Vagina (tissue), 2 donors: ENCODE data around the gene ELP5. TPM values are rescaled to one million over a fixed set of nuclear protein-coding genes. Genes with fewer than 3 reads are reported as not detected.

ENCODE experiments used
- DNase-seq, 2 donors: peaks; one replicate each; pipeline ENCODE4 v3.0.0-alpha.2; 2017; ENCODE audit errors: extremely low spot score in 2 of 2
- H3K27ac ChIP-seq: fragments of 200-600 bp; sonication (generic); one replicate; pipeline ENCODE4 v1.5.1; 2019
- H3K27me3 ChIP-seq: fragments of 200-600 bp; sonication (generic); one replicate; pipeline ENCODE4 v1.5.1; 2019
- H3K36me3 ChIP-seq, 2 donors: fragments of 200-600 bp; sonication (generic); one replicate each; pipeline ENCODE4 v1.5.1; 2017 to 2019
- H3K4me1 ChIP-seq: fragments of 200-600 bp; sonication (generic); one replicate; pipeline ENCODE4 v1.5.1; 2019
- H3K4me3 ChIP-seq, 2 donors: fragments of 200-600 bp; sonication (generic); 1 replicate in 1 of 2; 2 replicates in 1 of 2; pipeline ENCODE4 v1.5.1; 2016 to 2019
- H3K9me3 ChIP-seq: fragments of 200-600 bp; sonication (generic); one replicate; pipeline ENCODE4 v1.5.1; 2019
- POLR2A ChIP-seq, 2 donors: fragments of 450-650 bp; IDR thresholded peaks; one replicate each; pipeline ENCODE4 v1.6.1; 2017; ENCODE audit warnings: antibody characterized with exemption in 2 of 2, mild to moderate bottlenecking in 2 of 2, moderate library complexity in 2 of 2
- POLR2AphosphoS5 ChIP-seq, 2 donors: sonication (generic); formaldehyde crosslinking; IDR thresholded peaks; one replicate each; pipeline ENCODE4 v1.9.0; 2017; ENCODE audit warnings: antibody characterized with exemption in 2 of 2, mild to moderate bottlenecking in 2 of 2, low read depth in 1 of 2; ENCODE audit not compliant: insufficient read depth in 1 of 2
- intact Hi-C: fragments of 100-400 bp; cut with DNase I; formaldehyde crosslinking; loops from one replicate; pipeline ENCODE4 v1.15.1; 2023
- total RNA-seq: library from RNA; depleted of rRNA; stranded (reverse); fragments of >200 nt; gene quantifications from one replicate; pipeline ENCODE4 v1.2.3, GENCODE V29; 2016
- TF ChIP-seq, protein P1 (sequence below), 3 experiments: fragments of 450-650 bp in 2 of 3; fragments of 200-600 bp in 1 of 3; sonication (generic) in 1 of 3; IDR thresholded peaks; one replicate each; pipeline ENCODE4 v1.5.1; 2017 to 2019; ENCODE audit warnings: antibody characterized with exemption in 3 of 3, mild to moderate bottlenecking in 2 of 3, moderate library complexity in 2 of 3

ELP5 gene
- total RNA-seq, 1 donor from 2014 or later = 30.9 TPM

GRCh38 chr17:7229504-7229903 is 22.5 kb upstream of the ELP5 start:
- no peak for TF ChIP-seq POLR2A (IDR thresholded peaks at IDR 0.05)
- TF ChIP-seq, protein P1, sequence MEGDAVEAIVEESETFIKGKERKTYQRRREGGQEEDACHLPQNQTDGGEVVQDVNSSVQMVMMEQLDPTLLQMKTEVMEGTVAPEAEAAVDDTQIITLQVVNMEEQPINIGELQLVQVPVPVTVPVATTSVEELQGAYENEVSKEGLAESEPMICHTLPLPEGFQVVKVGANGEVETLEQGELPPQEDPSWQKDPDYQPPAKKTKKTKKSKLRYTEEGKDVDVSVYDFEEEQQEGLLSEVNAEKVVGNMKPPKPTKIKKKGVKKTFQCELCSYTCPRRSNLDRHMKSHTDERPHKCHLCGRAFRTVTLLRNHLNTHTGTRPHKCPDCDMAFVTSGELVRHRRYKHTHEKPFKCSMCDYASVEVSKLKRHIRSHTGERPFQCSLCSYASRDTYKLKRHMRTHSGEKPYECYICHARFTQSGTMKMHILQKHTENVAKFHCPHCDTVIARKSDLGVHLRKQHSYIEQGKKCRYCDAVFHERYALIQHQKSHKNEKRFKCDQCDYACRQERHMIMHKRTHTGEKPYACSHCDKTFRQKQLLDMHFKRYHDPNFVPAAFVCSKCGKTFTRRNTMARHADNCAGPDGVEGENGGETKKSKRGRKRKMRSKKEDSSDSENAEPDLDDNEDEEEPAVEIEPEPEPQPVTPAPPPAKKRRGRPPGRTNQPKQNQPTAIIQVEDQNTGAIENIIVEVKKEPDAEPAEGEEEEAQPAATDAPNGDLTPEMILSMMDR (IDR thresholded peaks at IDR 0.05) = no peak
- TF ChIP-seq POLR2AphosphoS5 (IDR thresholded peaks at IDR 0.05; ENCODE audit: insufficient read depth in 1 of 2, low read depth in 1 of 2) = no peak
- peaks cover 0 to 53% of the 10 kb centered on the region in 2 donors for H3K36me3 ChIP-seq
- H3K9me3 ChIP-seq = no peaks in the 10 kb centered on the region
- no peak overlapping the region for H3K4me3 ChIP-seq
- intact Hi-C loops = no loop called here
- peak overlapping the region; percentile 64 for H3K27ac ChIP-seq
- H3K27me3 ChIP-seq = no peaks in the 10 kb centered on the region
- H3K4me1 ChIP-seq = peaks cover 50% of the 10 kb centered on the region
- DNase-seq = no peak

GRCh38 chr17:7232114-7232513 is 19.9 kb upstream of the ELP5 start:
- intact Hi-C loops = no loop called here
- TF ChIP-seq, protein P1 (IDR thresholded peaks at IDR 0.05) = no peak
- TF ChIP-seq POLR2A (IDR thresholded peaks at IDR 0.05) = no peak
- TF ChIP-seq POLR2AphosphoS5 (IDR thresholded peaks at IDR 0.05; ENCODE audit: insufficient read depth in 1 of 2, low read depth in 1 of 2) = no peak
- no peaks in the 10 kb centered on the region for H3K9me3 ChIP-seq
- H3K27me3 ChIP-seq = no peaks in the 10 kb centered on the region
- peak overlapping the region in 1 of 2 donors; percentile 95 for H3K4me3 ChIP-seq
- no peak for DNase-seq
- H3K27ac ChIP-seq = no peak overlapping the region
- H3K4me1 ChIP-seq = peaks cover 72% of the 10 kb centered on the region
- peaks cover 0 to 45% of the 10 kb centered on the region in 2 donors for H3K36me3 ChIP-seq

DNA sequence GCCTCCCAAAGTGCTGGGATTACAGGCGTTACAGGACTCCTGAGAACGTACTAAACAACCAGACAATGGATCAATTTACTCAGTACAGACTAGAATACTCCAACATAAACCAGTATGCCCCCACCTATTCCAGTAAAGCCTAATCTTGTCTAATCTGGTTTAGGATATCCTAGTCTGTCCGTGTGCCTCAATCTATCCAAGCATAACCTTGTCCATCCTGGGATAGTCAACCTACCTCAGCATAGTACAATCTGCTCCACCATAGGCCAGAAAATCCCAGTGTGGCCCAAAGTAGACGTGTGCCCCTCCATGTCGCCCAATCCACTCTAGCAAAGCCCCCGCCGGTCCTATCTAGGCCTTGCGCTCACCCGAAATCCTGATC is 18.3 kb upstream of the ELP5 start:
- TF ChIP-seq POLR2A (IDR thresholded peaks at IDR 0.05) (no peak), POLR2AphosphoS5 (IDR thresholded peaks at IDR 0.05; ENCODE audit: insufficient read depth in 1 of 2, low read depth in 1 of 2) (no peak)
- TF ChIP-seq, protein P1 (IDR thresholded peaks at IDR 0.05) = no peak
- intact Hi-C loops = no loop called here
- H3K27ac ChIP-seq = peak overlapping the region; percentile 93
- H3K9me3 ChIP-seq = no peaks in the 10 kb centered on the region
- H3K27me3 ChIP-seq = no peaks in the 10 kb centered on the region
- peaks cover 66% of the 10 kb centered on the region for H3K4me1 ChIP-seq
- DNase-seq = no peak
- peak overlapping the region; percentile 91 to 95 for H3K4me3 ChIP-seq
- peaks cover 0 to 31% of the 10 kb centered on the region in 2 donors for H3K36me3 ChIP-seq

DNA sequence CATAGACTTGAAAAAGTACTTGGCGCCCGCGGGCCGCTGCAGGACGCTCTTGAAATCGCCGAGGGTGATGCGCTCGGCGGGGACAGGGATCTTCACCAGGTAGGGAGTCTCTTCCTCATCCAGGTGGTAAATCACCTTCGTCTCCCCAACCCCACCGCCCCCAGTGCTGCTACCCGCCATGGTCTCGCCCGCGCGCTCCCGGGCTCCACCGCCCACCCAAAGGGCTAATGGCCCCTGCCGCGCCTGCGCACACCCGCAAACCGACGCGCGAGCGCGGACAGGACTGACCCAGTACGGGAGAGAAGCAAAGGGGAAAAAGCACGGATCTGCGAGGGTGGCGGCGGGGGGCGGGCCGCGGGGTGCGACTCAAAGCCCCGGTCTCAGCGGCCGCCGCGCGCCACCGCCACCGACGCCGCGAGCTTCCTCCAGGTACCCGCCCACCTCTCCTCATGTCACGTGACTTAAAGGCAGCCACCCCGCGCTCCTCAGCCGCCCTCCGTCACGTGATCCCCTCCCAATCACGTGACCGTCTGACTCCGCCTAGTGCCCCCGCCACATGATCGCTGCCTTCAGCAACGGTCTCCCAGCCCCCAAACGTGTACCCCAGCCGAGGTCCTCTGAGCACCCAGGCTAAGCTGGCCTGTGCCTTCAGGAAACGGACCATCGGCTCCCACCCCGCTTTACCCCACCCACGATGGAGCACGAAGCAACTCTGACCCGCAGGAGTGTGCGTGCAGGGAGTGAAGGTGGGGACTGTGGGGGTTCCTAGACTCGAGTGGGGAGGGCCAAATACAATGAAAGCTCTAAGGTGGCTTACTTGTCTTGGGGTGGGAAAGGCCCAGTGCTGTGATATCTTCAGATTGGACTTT is 17.7 kb upstream of the ELP5 start, which contains the start of gene DVL2:
TSS of gene DVL2 (minus strand) at position 435 of the 869 bp plus-strand sequence. CDS start at position 180, 255 bp downstream.
- Histone ChIP-seq H3K9me3 (no peaks in the 10 kb centered on the region), H3K36me3 (peaks cover 0 to 25% of the 10 kb centered on the region in 2 donors), H3K27me3 (no peaks in the 10 kb centered on the region), H3K4me3 (peak within 1 kb of the TSS; percentile 91 to 95), H3K4me1 (peaks cover 60% of the 10 kb centered on the region), H3K27ac (peak within 1 kb of the TSS; percentile 93)
- TF ChIP-seq POLR2AphosphoS5 (IDR thresholded peaks at IDR 0.05; ENCODE audit: insufficient read depth in 1 of 2, low read depth in 1 of 2) (peak; percentile 88 to 94), POLR2A (IDR thresholded peaks at IDR 0.05) (peak in 1 of 2 donors; percentile 86)
- TF ChIP-seq, protein P1 (IDR thresholded peaks at IDR 0.05) = peak in 1 of 3 experiments; percentile 6
- DNase-seq = no peak
- intact Hi-C loops = no loop called here
